WTC11 (cell line): ENCODE data around the gene CCDC198.

Experiments
- ESRRA ChIP-seq: sonication (generic); formaldehyde crosslinking; IDR thresholded peaks from 2 replicates; pipeline ENCODE4 v1.8.1; 2022; ENCODE audit warnings: mild to moderate bottlenecking, missing genetic modification reagents, borderline replicate concordance
- TCF7 ChIP-seq: sonication (generic); formaldehyde crosslinking; IDR thresholded peaks from 2 replicates; pipeline ENCODE4 v1.8.0; 2022; ENCODE audit warnings: mild to moderate bottlenecking, low read depth, missing genetic modification reagents, moderate library complexity
- TF ChIP-seq, protein P1 (sequence below): fragments of 200-600 bp; IDR thresholded peaks from 2 replicates; pipeline ENCODE4 v1.8.0; 2022; ENCODE audit warnings: antibody characterized with exemption
- TF ChIP-seq, protein P2 (sequence below): sonication (generic); formaldehyde crosslinking; IDR thresholded peaks from 2 replicates; pipeline ENCODE4 v1.8.0; 2023; ENCODE audit warnings: missing genetic modification reagents

DNA sequence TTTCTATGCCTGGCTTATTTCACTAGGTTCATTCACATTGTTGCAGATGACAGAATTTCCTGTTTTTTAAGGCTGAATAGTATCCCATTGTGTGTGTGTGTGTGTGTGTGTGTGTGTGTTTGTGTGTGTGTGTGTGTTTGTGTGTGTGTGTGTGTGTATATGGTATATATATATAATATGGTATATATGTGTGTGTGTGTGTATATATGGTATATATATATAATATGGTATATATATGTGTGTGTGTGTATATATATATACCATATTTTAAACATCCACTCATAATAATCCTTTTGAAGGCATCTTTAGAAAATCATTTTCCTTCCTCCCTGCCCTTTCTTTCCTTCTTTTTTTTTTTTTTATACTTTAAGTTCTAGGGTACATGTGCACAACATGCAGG is 5.0 kb upstream of the CCDC198 start:
- TF ChIP-seq, protein P1, sequence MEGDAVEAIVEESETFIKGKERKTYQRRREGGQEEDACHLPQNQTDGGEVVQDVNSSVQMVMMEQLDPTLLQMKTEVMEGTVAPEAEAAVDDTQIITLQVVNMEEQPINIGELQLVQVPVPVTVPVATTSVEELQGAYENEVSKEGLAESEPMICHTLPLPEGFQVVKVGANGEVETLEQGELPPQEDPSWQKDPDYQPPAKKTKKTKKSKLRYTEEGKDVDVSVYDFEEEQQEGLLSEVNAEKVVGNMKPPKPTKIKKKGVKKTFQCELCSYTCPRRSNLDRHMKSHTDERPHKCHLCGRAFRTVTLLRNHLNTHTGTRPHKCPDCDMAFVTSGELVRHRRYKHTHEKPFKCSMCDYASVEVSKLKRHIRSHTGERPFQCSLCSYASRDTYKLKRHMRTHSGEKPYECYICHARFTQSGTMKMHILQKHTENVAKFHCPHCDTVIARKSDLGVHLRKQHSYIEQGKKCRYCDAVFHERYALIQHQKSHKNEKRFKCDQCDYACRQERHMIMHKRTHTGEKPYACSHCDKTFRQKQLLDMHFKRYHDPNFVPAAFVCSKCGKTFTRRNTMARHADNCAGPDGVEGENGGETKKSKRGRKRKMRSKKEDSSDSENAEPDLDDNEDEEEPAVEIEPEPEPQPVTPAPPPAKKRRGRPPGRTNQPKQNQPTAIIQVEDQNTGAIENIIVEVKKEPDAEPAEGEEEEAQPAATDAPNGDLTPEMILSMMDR = no peak
- TF ChIP-seq TCF7 (no peak), ESRRA (CRISPR knock-in tag) (no peak)
- TF ChIP-seq, protein P2, sequence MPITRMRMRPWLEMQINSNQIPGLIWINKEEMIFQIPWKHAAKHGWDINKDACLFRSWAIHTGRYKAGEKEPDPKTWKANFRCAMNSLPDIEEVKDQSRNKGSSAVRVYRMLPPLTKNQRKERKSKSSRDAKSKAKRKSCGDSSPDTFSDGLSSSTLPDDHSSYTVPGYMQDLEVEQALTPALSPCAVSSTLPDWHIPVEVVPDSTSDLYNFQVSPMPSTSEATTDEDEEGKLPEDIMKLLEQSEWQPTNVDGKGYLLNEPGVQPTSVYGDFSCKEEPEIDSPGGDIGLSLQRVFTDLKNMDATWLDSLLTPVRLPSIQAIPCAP (CRISPR knock-in tag) = no peak
